Measurements from ENCODE around the gene PLEKHM3.
"Not testable (repeated sequence)": the region's sequence is repeated elsewhere in the genome, so short reads cannot be mapped to it uniquely, and the experiment has no call there.

PLEKHM3 gene

GRCh38 chr2:207813942-207814341, 211.4 kb downstream of the PLEKHM3 start:
- no peak for DNase-seq

GRCh38 chr2:207813221-207813916, 212.0 kb downstream of the PLEKHM3 start:
- DNase-seq: no peak

GRCh38 chr2:207812726-207813080, 212.6 kb downstream of the PLEKHM3 start:
- no peak for DNase-seq

GRCh38 chr2:207812058-207812725, 213.1 kb downstream of the PLEKHM3 start:
- DNase-seq: no peak

- not testable (repeated sequence) for DNase-seq
Measured at GRCh38 chr2:207811658-207812057, 213.7 kb downstream of the PLEKHM3 start.

GRCh38 chr2:207810200-207810788, 215.0 kb downstream of the PLEKHM3 start:
- no peak for DNase-seq

GRCh38 chr2:207808119-207808518, 217.2 kb downstream of the PLEKHM3 start:
- DNase-seq: no peak

GRCh38 chr2:207807516-207807915, 217.8 kb downstream of the PLEKHM3 start:
- no peak for DNase-seq

- DNase-seq: no peak
Measured at GRCh38 chr2:207805566-207806226, 219.6 kb downstream of the PLEKHM3 start.

- no peak for DNase-seq
Measured at GRCh38 chr2:207802650-207803049, 222.7 kb downstream of the PLEKHM3 start.

GRCh38 chr2:207801259-207801658, 224.1 kb downstream of the PLEKHM3 start:
- DNase-seq: no peak

GRCh38 chr2:207796585-207797350, 228.6 kb downstream of the PLEKHM3 start:
- no peak for DNase-seq

GRCh38 chr2:207792244-207792785, 233.0 kb downstream of the PLEKHM3 start:
- DNase-seq: peak in 1 of 2 donors; percentile 59

GRCh38 chr2:207791579-207792243, 233.6 kb downstream of the PLEKHM3 start:
- DNase-seq: no peak

GRCh38 chr2:207790898-207791297, 234.4 kb downstream of the PLEKHM3 start:
- no peak for DNase-seq

- DNase-seq: no peak
Measured at GRCh38 chr2:207787800-207788199, 237.5 kb downstream of the PLEKHM3 start.

GRCh38 chr2:207787017-207787416, 238.3 kb downstream of the PLEKHM3 start:
- DNase-seq: no peak

- DNase-seq: no peak
Measured at GRCh38 chr2:207784898-207785297, 240.4 kb downstream of the PLEKHM3 start.

- DNase-seq: no peak
Measured at GRCh38 chr2:207783514-207783913, 241.8 kb downstream of the PLEKHM3 start.

- no peak for DNase-seq
Measured at GRCh38 chr2:207782238-207783030, 242.9 kb downstream of the PLEKHM3 start.

GRCh38 chr2:207779523-207779922, 245.8 kb downstream of the PLEKHM3 start:
- DNase-seq: no peak
